SK-N-SH (cell line): ENCODE data around the gene CREBL2.
"Not testable (repeated sequence)": the region's sequence is repeated elsewhere in the genome, so short reads cannot be mapped to it uniquely, and the experiment has no call there.

ENCODE experiments used
- EP300 ChIP-seq, 2 experiments: IDR thresholded peaks; 2 replicates each; pipeline versions ENCODE4 v1.4.0 to v1.6.1; 2012; ENCODE audit warnings: borderline replicate concordance in 1 of 2, low read depth in 1 of 2, low read length in 1 of 2
- NRF1 ChIP-seq: IDR thresholded peaks from 2 replicates; pipeline ENCODE4 v1.6.1; 2012; ENCODE audit warnings: low read depth, mild to moderate bottlenecking, low read length
- POLR2AphosphoS5 ChIP-seq: IDR thresholded peaks from 2 replicates; pipeline ENCODE4 v1.6.1; 2012; ENCODE audit warnings: low read depth, low read length
- RAD21 ChIP-seq: IDR thresholded peaks from 2 replicates; pipeline ENCODE4 v1.6.1; 2012; ENCODE audit warnings: mild to moderate bottlenecking, low read length
- RFX5 ChIP-seq: IDR thresholded peaks from 2 replicates; pipeline ENCODE4 v1.6.1; 2012; ENCODE audit warnings: mild to moderate bottlenecking, improper control_type of control experiment, low read length
- SIN3A ChIP-seq: IDR thresholded peaks from 2 replicates; pipeline ENCODE4 v1.6.1; 2012; ENCODE audit warnings: low read depth, mild to moderate bottlenecking, low read length, moderate library complexity, borderline replicate concordance
- TAF1 ChIP-seq: IDR thresholded peaks from 2 replicates; pipeline ENCODE4 v1.6.1; 2012; ENCODE audit warnings: low read depth, mild to moderate bottlenecking, low read length, moderate library complexity, borderline replicate concordance
- TF ChIP-seq, protein P1 (sequence below): fragments of 200-600 bp; sonication (generic); IDR thresholded peaks from 2 replicates; pipeline ENCODE4 v1.6.1; 2017; ENCODE audit warnings: antibody characterized with exemption, mild to moderate bottlenecking, moderate library complexity
- TF ChIP-seq, protein P2 (sequence below): IDR thresholded peaks from 2 replicates; pipeline ENCODE4 v1.6.1; 2012; ENCODE audit warnings: mild to moderate bottlenecking, low read depth, low read length, moderate library complexity
- TF ChIP-seq, protein P3 (sequence below): IDR thresholded peaks from 2 replicates; pipeline ENCODE4 v1.4.0; 2012; ENCODE audit warnings: low read depth

- TF ChIP-seq, protein P1, sequence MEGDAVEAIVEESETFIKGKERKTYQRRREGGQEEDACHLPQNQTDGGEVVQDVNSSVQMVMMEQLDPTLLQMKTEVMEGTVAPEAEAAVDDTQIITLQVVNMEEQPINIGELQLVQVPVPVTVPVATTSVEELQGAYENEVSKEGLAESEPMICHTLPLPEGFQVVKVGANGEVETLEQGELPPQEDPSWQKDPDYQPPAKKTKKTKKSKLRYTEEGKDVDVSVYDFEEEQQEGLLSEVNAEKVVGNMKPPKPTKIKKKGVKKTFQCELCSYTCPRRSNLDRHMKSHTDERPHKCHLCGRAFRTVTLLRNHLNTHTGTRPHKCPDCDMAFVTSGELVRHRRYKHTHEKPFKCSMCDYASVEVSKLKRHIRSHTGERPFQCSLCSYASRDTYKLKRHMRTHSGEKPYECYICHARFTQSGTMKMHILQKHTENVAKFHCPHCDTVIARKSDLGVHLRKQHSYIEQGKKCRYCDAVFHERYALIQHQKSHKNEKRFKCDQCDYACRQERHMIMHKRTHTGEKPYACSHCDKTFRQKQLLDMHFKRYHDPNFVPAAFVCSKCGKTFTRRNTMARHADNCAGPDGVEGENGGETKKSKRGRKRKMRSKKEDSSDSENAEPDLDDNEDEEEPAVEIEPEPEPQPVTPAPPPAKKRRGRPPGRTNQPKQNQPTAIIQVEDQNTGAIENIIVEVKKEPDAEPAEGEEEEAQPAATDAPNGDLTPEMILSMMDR, result not testable (repeated sequence)
- not testable (repeated sequence) for TF ChIP-seq RAD21; SIN3A; POLR2AphosphoS5; RFX5; EP300 (IDR thresholded peaks at IDR 0.05; ENCODE audit: borderline replicate concordance in 1 of 2, low read depth in 1 of 2, low read length in 1 of 2); TAF1; NRF1
- TF ChIP-seq, protein P2, sequence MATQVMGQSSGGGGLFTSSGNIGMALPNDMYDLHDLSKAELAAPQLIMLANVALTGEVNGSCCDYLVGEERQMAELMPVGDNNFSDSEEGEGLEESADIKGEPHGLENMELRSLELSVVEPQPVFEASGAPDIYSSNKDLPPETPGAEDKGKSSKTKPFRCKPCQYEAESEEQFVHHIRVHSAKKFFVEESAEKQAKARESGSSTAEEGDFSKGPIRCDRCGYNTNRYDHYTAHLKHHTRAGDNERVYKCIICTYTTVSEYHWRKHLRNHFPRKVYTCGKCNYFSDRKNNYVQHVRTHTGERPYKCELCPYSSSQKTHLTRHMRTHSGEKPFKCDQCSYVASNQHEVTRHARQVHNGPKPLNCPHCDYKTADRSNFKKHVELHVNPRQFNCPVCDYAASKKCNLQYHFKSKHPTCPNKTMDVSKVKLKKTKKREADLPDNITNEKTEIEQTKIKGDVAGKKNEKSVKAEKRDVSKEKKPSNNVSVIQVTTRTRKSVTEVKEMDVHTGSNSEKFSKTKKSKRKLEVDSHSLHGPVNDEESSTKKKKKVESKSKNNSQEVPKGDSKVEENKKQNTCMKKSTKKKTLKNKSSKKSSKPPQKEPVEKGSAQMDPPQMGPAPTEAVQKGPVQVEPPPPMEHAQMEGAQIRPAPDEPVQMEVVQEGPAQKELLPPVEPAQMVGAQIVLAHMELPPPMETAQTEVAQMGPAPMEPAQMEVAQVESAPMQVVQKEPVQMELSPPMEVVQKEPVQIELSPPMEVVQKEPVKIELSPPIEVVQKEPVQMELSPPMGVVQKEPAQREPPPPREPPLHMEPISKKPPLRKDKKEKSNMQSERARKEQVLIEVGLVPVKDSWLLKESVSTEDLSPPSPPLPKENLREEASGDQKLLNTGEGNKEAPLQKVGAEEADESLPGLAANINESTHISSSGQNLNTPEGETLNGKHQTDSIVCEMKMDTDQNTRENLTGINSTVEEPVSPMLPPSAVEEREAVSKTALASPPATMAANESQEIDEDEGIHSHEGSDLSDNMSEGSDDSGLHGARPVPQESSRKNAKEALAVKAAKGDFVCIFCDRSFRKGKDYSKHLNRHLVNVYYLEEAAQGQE, result not testable (repeated sequence)
- TF ChIP-seq, protein P3, sequence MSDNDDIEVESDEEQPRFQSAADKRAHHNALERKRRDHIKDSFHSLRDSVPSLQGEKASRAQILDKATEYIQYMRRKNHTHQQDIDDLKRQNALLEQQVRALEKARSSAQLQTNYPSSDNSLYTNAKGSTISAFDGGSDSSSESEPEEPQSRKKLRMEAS, result not testable (repeated sequence)
Observed at GRCh38 chr12:12596598-12596997, 15.1 kb upstream of the CREBL2 start.
